ENCODE data around the gene ADARB2.
"Not testable (repeated sequence)": the region's sequence is repeated elsewhere in the genome, so short reads cannot be mapped to it uniquely, and the experiment has no call there.

ADARB2 gene

GRCh38 chr10:1620803-1621202 is 116.5 kb downstream of the ADARB2 start:
- no peak overlapping the region for H3K9ac ChIP-seq
- H3K4me2 ChIP-seq = no peak overlapping the region

DNA sequence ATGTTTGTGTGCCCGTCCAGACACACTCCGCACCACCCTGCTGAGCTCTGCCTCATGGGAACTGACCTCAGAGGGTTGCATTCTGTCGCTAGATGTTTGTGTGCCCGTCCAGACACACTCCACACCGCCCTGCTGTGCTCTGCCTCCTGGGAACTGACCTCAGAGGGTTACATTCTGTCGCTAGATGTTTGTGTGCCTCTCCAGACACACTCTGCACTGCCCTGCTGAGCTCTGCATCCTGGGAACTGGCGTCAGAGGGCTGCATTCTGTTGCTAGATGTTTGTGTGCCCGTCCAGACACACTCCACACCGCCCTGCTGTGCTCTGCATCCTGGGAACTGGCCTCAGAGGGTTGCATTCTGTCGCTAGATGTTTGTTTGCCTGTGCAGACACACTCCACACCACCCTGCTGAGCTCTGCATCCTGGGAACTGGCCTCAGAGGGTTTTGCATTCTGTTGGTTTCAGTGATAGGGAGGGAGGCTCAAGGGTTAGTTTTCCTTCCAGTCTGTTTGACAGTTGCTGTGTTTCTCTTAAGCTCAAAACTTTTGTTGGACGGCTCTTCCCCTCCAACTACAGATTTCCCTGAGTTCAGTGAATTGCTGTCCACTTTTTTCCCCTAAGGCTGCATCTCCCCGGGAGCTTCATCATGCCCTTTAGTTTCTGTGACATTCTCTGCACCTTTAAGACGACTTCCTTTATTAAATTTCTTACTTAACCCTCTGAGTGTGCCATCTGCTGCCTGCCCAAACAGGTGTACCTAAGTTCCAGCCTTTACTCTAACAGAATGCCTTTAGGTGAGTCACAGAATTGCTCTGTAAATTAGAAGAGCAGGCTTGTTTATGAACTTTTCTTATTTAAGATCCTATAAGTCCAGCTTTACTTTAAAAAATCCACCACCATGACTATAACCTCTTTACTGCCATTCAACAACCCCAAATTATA is 119.7 kb downstream of the ADARB2 start:
- not testable (repeated sequence) for H3K9ac ChIP-seq; H3K4me3 ChIP-seq (IDR thresholded peaks at IDR 0.05; ENCODE audit: insufficient read depth, low read depth, low read length); H3K79me2 ChIP-seq (ENCODE audit: insufficient read depth, low read depth); H3K27me3 ChIP-seq (ENCODE audit: insufficient read depth, low read depth); H4K20me1 ChIP-seq (ENCODE audit: insufficient read depth); H3K4me1 ChIP-seq (ENCODE audit: low read depth, poor library complexity, severe bottlenecking); H3K27ac ChIP-seq; H2AFZ ChIP-seq (ENCODE audit: low read depth); H3K4me2 ChIP-seq; H3K36me3 ChIP-seq (ENCODE audit: insufficient read depth)

More at GRCh38 chr10:1620803-1621202, 116.5 kb downstream of the ADARB2 start:
- Histone ChIP-seq H3K79me2 (ENCODE audit: insufficient read depth, low read depth) (no peaks in the 10 kb centered on the region), H3K27ac (no peak overlapping the region), H4K20me1 (ENCODE audit: insufficient read depth) (no peaks in the 10 kb centered on the region), H3K27me3 (ENCODE audit: insufficient read depth, low read depth) (no peaks in the 10 kb centered on the region), H3K4me1 (ENCODE audit: low read depth, poor library complexity, severe bottlenecking) (no peaks in the 10 kb centered on the region), H3K4me3 (IDR thresholded peaks at IDR 0.05; ENCODE audit: insufficient read depth, low read depth, low read length) (no peak overlapping the region), H3K36me3 (ENCODE audit: insufficient read depth) (no peaks in the 10 kb centered on the region), H2AFZ (ENCODE audit: low read depth) (no peak overlapping the region)
- TF ChIP-seq, protein P1, sequence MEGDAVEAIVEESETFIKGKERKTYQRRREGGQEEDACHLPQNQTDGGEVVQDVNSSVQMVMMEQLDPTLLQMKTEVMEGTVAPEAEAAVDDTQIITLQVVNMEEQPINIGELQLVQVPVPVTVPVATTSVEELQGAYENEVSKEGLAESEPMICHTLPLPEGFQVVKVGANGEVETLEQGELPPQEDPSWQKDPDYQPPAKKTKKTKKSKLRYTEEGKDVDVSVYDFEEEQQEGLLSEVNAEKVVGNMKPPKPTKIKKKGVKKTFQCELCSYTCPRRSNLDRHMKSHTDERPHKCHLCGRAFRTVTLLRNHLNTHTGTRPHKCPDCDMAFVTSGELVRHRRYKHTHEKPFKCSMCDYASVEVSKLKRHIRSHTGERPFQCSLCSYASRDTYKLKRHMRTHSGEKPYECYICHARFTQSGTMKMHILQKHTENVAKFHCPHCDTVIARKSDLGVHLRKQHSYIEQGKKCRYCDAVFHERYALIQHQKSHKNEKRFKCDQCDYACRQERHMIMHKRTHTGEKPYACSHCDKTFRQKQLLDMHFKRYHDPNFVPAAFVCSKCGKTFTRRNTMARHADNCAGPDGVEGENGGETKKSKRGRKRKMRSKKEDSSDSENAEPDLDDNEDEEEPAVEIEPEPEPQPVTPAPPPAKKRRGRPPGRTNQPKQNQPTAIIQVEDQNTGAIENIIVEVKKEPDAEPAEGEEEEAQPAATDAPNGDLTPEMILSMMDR (conservative IDR thresholded peaks at IDR 0.05; ENCODE audit: low read depth, low read length) = no peak

DNA sequence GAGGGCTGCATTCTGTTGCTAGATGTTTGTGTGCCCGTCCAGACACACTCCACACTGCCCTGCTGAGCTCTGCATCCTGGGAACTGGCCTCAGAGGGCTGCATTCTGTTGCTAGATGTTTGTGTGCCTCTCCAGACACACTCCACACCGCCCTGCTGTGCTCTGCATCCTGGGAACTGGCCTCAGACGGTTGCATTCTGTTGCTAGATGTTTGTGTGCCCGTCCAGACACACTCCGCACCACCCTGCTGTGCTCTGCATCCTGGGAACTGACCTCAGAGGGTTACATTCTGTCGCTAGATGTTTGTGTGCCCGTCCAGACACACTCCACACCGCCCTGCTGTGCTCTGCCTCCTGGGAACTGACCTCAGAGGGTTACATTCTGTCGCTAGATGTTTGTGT is 120.6 kb downstream of the ADARB2 start:
- not testable (repeated sequence) for H3K27me3 ChIP-seq (ENCODE audit: insufficient read depth, low read depth); H3K4me3 ChIP-seq (IDR thresholded peaks at IDR 0.05; ENCODE audit: insufficient read depth, low read depth, low read length); H2AFZ ChIP-seq (ENCODE audit: low read depth); H4K20me1 ChIP-seq (ENCODE audit: insufficient read depth); H3K36me3 ChIP-seq (ENCODE audit: insufficient read depth); H3K79me2 ChIP-seq (ENCODE audit: insufficient read depth, low read depth); H3K27ac ChIP-seq; H3K4me2 ChIP-seq; H3K4me1 ChIP-seq (ENCODE audit: low read depth, poor library complexity, severe bottlenecking); H3K9ac ChIP-seq

- TF ChIP-seq, protein P1 (conservative IDR thresholded peaks at IDR 0.05; ENCODE audit: low read depth, low read length) = no peak
- Histone ChIP-seq H3K4me2 (no peak overlapping the region), H3K27me3 (ENCODE audit: insufficient read depth, low read depth) (no peaks in the 10 kb centered on the region), H2AFZ (ENCODE audit: low read depth) (no peak overlapping the region), H3K4me3 (IDR thresholded peaks at IDR 0.05; ENCODE audit: insufficient read depth, low read depth, low read length) (no peak overlapping the region), H3K9ac (no peak overlapping the region), H3K4me1 (ENCODE audit: low read depth, poor library complexity, severe bottlenecking) (no peaks in the 10 kb centered on the region), H3K36me3 (ENCODE audit: insufficient read depth) (no peaks in the 10 kb centered on the region), H4K20me1 (ENCODE audit: insufficient read depth) (no peaks in the 10 kb centered on the region), H3K79me2 (ENCODE audit: insufficient read depth, low read depth) (no peaks in the 10 kb centered on the region), H3K27ac (no peak overlapping the region)
These were observed 122.0 kb downstream of the ADARB2 start for GRCh38 chr10:1615186-1615954.

- Histone ChIP-seq H3K9ac (no peak overlapping the region), H3K79me2 (ENCODE audit: insufficient read depth, low read depth) (no peaks in the 10 kb centered on the region), H3K4me3 (IDR thresholded peaks at IDR 0.05; ENCODE audit: insufficient read depth, low read depth, low read length) (no peak overlapping the region), H3K27ac (no peak overlapping the region), H3K4me2 (no peak overlapping the region), H2AFZ (ENCODE audit: low read depth) (no peak overlapping the region), H4K20me1 (ENCODE audit: insufficient read depth) (no peaks in the 10 kb centered on the region), H3K36me3 (ENCODE audit: insufficient read depth) (no peaks in the 10 kb centered on the region), H3K27me3 (ENCODE audit: insufficient read depth, low read depth) (no peaks in the 10 kb centered on the region), H3K4me1 (ENCODE audit: low read depth, poor library complexity, severe bottlenecking) (no peaks in the 10 kb centered on the region)
- TF ChIP-seq, protein P1 (conservative IDR thresholded peaks at IDR 0.05; ENCODE audit: low read depth, low read length) = no peak
These were observed 123.8 kb downstream of the ADARB2 start for GRCh38 chr10:1613511-1613910.
